ENCODE results near the gene FERMT3.

DNA sequence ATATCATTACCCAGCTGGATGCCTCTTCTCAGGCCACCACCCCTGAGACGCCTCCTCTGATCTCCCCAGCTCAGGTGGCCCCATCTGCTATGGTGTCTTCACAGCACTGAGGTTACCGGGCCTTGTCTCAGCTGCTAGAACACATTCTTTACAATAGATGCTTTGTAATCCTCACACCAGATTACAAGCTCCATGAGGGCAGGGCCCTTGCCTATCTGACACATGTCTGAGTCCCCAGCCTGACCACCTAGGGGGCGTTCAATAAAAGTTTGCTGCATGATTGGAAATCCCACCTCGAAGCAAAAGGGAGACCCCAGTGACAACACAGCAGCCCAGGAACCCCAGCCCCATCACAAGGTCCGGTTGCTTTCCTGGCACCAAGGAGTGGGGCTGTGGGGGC lies 42.6 kb upstream of the FERMT3 start:
- no peak for TF ChIP-seq CTCF (IDR thresholded peaks at IDR 0.05; ENCODE audit: extremely low read depth in 1 of 2, insufficient read depth in 1 of 2, low read depth in 1 of 2, low read length in 2 of 2)
- no peak for TF ChIP-seq MYC (IDR thresholded peaks at IDR 0.05; ENCODE audit: low read depth, low read length)
- no peak for TF ChIP-seq POLR2A (IDR thresholded peaks at IDR 0.05; ENCODE audit: low read depth, low read length)

All from endothelial cell of umbilical vein (primary cell).